BLaER1 treated with 17β-estradiol and CSF1 and Interleukin-3, amounts not matched to agents 10 nM and 100 nM (cell line): ENCODE data around the gene CFHR4.
"Not testable (repeated sequence)": the region's sequence is repeated elsewhere in the genome, so short reads cannot be mapped to it uniquely, and the experiment has no call there.

Experiments used
- H3K27ac ChIP-seq, 11 experiments: shearing (Covaris generic); formaldehyde crosslinking; 2 replicates each; pipeline ENCODE4 v1.8.1; 2022
- H3K27me3 ChIP-seq, 11 experiments: shearing (Covaris generic); formaldehyde crosslinking; 2 replicates each; pipeline ENCODE4 v1.8.1; 2022
- H3K36me3 ChIP-seq, 11 experiments: shearing (Covaris generic); formaldehyde crosslinking; 2 replicates each; pipeline ENCODE4 v1.8.1; 2022
- H3K4me1 ChIP-seq, 10 experiments: shearing (Covaris generic); formaldehyde crosslinking; 2 replicates each; pipeline ENCODE4 v1.8.1; 2022
- H3K4me2 ChIP-seq, 11 experiments: shearing (Covaris generic); formaldehyde crosslinking; 2 replicates each; pipeline ENCODE4 v1.8.1; 2022
- H3K4me3 ChIP-seq, 10 experiments: shearing (Covaris generic); formaldehyde crosslinking; 2 replicates each; pipeline ENCODE4 v1.8.1; 2022
- H3K9ac ChIP-seq, 11 experiments: shearing (Covaris generic); formaldehyde crosslinking; 2 replicates each; pipeline ENCODE4 v1.8.1; 2022
- H3K9me3 ChIP-seq, 11 experiments: shearing (Covaris generic); formaldehyde crosslinking; replicated peaks in 1 of 11; 2 replicates each; pipeline ENCODE4 v1.8.1; 2022
- H4K20me1 ChIP-seq, 11 experiments: shearing (Covaris generic); formaldehyde crosslinking; 2 replicates each; pipeline ENCODE4 v1.8.1; 2022
- Cebpa-rat ChIP-seq, 11 experiments: shearing (Covaris generic); IDR thresholded peaks; 2 replicates each; pipeline ENCODE4 v1.8.1; 2022

Gene CFHR4

GRCh38 chr1:196887515-196888239, at the start of gene CFHR4:
Gene CFHR4 (plus strand): TSS chr1:196888052. CDS start chr1:196888151, 99 bp downstream.
- Histone ChIP-seq H3K27ac (no peak within 1 kb of the TSS), H3K9ac (no peak within 1 kb of the TSS), H3K36me3 (no peaks in the 10 kb centered on the region), H3K4me2 (no peak within 1 kb of the TSS), H3K4me1 (no peaks in the 10 kb centered on the region), H4K20me1 (no peaks in the 10 kb centered on the region), H3K9me3 (peaks cover 0 to 6% (median 0%) of the 10 kb centered on the region in 11 experiments; a peak in 4 of 22 replicates), H3K4me3 (no peak within 1 kb of the TSS), H3K27me3 (no peaks in the 10 kb centered on the region)
- no peak for TF ChIP-seq Cebpa-rat (IDR thresholded peaks at IDR 0.05)

GRCh38 chr1:196849613-196850492, 38.0 kb upstream of the CFHR4 start:
- H4K20me1 ChIP-seq, H3K36me3 ChIP-seq, H3K9ac ChIP-seq, H3K4me2 ChIP-seq, H3K4me3 ChIP-seq, H3K27me3 ChIP-seq, H3K27ac ChIP-seq, H3K4me1 ChIP-seq, H3K9me3 ChIP-seq: not testable (repeated sequence)

GRCh38 chr1:196856053-196856452, 31.8 kb upstream of the CFHR4 start:
- Histone ChIP-seq H3K4me1 (no peaks in the 10 kb centered on the region), H3K27me3 (no peaks in the 10 kb centered on the region), H3K9me3 (no peaks in the 10 kb centered on the region), H3K4me3 (no peak overlapping the region), H3K27ac (no peak overlapping the region), H4K20me1 (no peaks in the 10 kb centered on the region), H3K36me3 (no peaks in the 10 kb centered on the region), H3K4me2 (no peak overlapping the region), H3K9ac (no peak overlapping the region)
- TF ChIP-seq Cebpa-rat (IDR thresholded peaks at IDR 0.05) = no peak

- no peak for TF ChIP-seq Cebpa-rat (IDR thresholded peaks at IDR 0.05)
- H3K9me3 ChIP-seq = no peaks in the 10 kb centered on the region
- no peaks in the 10 kb centered on the region for H3K36me3 ChIP-seq
- H4K20me1 ChIP-seq = no peaks in the 10 kb centered on the region
- no peaks in the 10 kb centered on the region for H3K27me3 ChIP-seq
- H3K4me2 ChIP-seq = no peak overlapping the region
- no peak overlapping the region for H3K27ac ChIP-seq
- no peak overlapping the region for H3K9ac ChIP-seq
- H3K4me1 ChIP-seq = no peaks in the 10 kb centered on the region
- H3K4me3 ChIP-seq = no peak overlapping the region
These were observed 30.7 kb upstream of the CFHR4 start for GRCh38 chr1:196857188-196857587.

GRCh38 chr1:196858811-196859210, 29.0 kb upstream of the CFHR4 start:
- Histone ChIP-seq H3K9ac (no peak overlapping the region), H3K9me3 (no peaks in the 10 kb centered on the region), H3K36me3 (no peaks in the 10 kb centered on the region), H3K27me3 (no peaks in the 10 kb centered on the region), H3K4me2 (no peak overlapping the region), H3K4me3 (no peak overlapping the region), H4K20me1 (no peaks in the 10 kb centered on the region), H3K4me1 (no peaks in the 10 kb centered on the region), H3K27ac (no peak overlapping the region)
- TF ChIP-seq Cebpa-rat (IDR thresholded peaks at IDR 0.05) = no peak

GRCh38 chr1:196860323-196860884, 27.4 kb upstream of the CFHR4 start:
- Histone ChIP-seq H3K4me2 (no peak overlapping the region), H4K20me1 (no peaks in the 10 kb centered on the region), H3K4me1 (no peaks in the 10 kb centered on the region), H3K9ac (no peak overlapping the region), H3K36me3 (no peaks in the 10 kb centered on the region), H3K27ac (no peak overlapping the region), H3K4me3 (no peak overlapping the region), H3K9me3 (no peaks in the 10 kb centered on the region), H3K27me3 (no peaks in the 10 kb centered on the region)
- TF ChIP-seq Cebpa-rat (IDR thresholded peaks at IDR 0.05) = no peak

- Histone ChIP-seq H3K36me3 (no peaks in the 10 kb centered on the region), H3K4me2 (no peak overlapping the region), H3K4me3 (no peak overlapping the region), H3K27me3 (no peaks in the 10 kb centered on the region), H3K27ac (no peak overlapping the region), H3K4me1 (no peaks in the 10 kb centered on the region), H3K9ac (no peak overlapping the region), H4K20me1 (no peaks in the 10 kb centered on the region), H3K9me3 (no peaks in the 10 kb centered on the region)
- no peak for TF ChIP-seq Cebpa-rat (IDR thresholded peaks at IDR 0.05)
These were observed 26.4 kb upstream of the CFHR4 start for GRCh38 chr1:196861429-196861828.

GRCh38 chr1:196866974-196867373, 20.9 kb upstream of the CFHR4 start:
- Histone ChIP-seq H3K27ac (no peak overlapping the region), H3K36me3 (no peaks in the 10 kb centered on the region), H3K4me1 (peaks cover 0 to 10% (median 0%) of the 10 kb centered on the region in 10 experiments; a peak in 4 of 20 replicates), H3K9ac (no peak overlapping the region), H3K4me2 (no peak overlapping the region), H4K20me1 (no peaks in the 10 kb centered on the region), H3K4me3 (no peak overlapping the region), H3K27me3 (no peaks in the 10 kb centered on the region), H3K9me3 (no peaks in the 10 kb centered on the region)
- TF ChIP-seq Cebpa-rat (IDR thresholded peaks at IDR 0.05) = no peak

- H3K9ac ChIP-seq = no peak overlapping the region
These were observed 14.5 kb upstream of the CFHR4 start for GRCh38 chr1:196873385-196873784.

More at GRCh38 chr1:196873385-196873784, 14.5 kb upstream of the CFHR4 start:
- Histone ChIP-seq H4K20me1 (no peaks in the 10 kb centered on the region), H3K4me3 (no peak overlapping the region), H3K4me2 (no peak overlapping the region), H3K27ac (no peak overlapping the region), H3K36me3 (no peaks in the 10 kb centered on the region), H3K4me1 (peaks cover 0 to 4% (median 0%) of the 10 kb centered on the region in 10 experiments; a peak in 4 of 20 replicates), H3K9me3 (0 out of 22 replicates have a peak, but pooled peaks cover 0 to 4% (median 0%) of the 10 kb centered on the region in 11 experiments), H3K27me3 (no peaks in the 10 kb centered on the region)
- TF ChIP-seq Cebpa-rat (IDR thresholded peaks at IDR 0.05) = no peak
